ENCODE measurements around the gene SAP130. TPM values are rescaled to one million over a fixed set of nuclear protein-coding genes. Genes with fewer than 3 reads are reported as not detected.

Gene SAP130
- total RNA-seq, 1 experiment from 2014 or later: 45.6 TPM

GRCh38 chr2:127953128-127953718, 74.6 kb downstream of the SAP130 start:
- Mint-ChIP-seq H3K9me3 (no peaks in the 10 kb centered on the region), H3K27ac (no peak overlapping the region), H3K27me3 (ENCODE audit: low read depth) (no peaks in the 10 kb centered on the region), H3K4me1 (no peaks in the 10 kb centered on the region), H3K4me3 (no peak overlapping the region), H3K36me3 (ENCODE audit: insufficient read depth in 1 of 3, low read depth in 3 of 3) (peaks cover 19 to 52% (median 40%) of the 10 kb centered on the region in 3 experiments)
- Histone ChIP-seq H2AK5ac (ENCODE audit: insufficient read length, low read length) (no peak overlapping the region), H2BK15ac (ENCODE audit: low read depth, low read length) (no peak overlapping the region), H3K23ac (ENCODE audit: insufficient read length, low read depth, low read length) (no peak overlapping the region), H3T11ph (ENCODE audit: low read length) (no peak overlapping the region), H3K27ac (ENCODE audit: insufficient read length, low read depth, low read length) (no peak overlapping the region), H2BK20ac (ENCODE audit: low read depth, low read length, poor library complexity, severe bottlenecking) (no peak overlapping the region), H3K4me2 (ENCODE audit: insufficient read depth, insufficient read length, low read length) (no peak overlapping the region), H4K5ac (ENCODE audit: insufficient read length, low read depth, low read length) (no peak overlapping the region), H3K23me2 (ENCODE audit: insufficient read length, low read depth, low read length, poor library complexity, severe bottlenecking) (no peaks in the 10 kb centered on the region), H3K9ac (ENCODE audit: extremely low read depth, insufficient read length, low read length) (no peak overlapping the region), H4K20me1 (ENCODE audit: control insufficient read depth, insufficient read depth, insufficient read length) (no peaks in the 10 kb centered on the region), H3K9me3 (ENCODE audit: control insufficient read depth, low read depth, low read length) (no peaks in the 10 kb centered on the region), H3K79me1 (ENCODE audit: insufficient read depth, low read depth, low read length, poor library complexity, severe bottlenecking) (no peaks in the 10 kb centered on the region), H2BK5ac (ENCODE audit: insufficient read length, low read length) (no peak overlapping the region), H4K91ac (ENCODE audit: insufficient read length, low read depth, low read length) (no peak overlapping the region), H2BK120ac (ENCODE audit: low read depth, low read length, poor library complexity, severe bottlenecking) (no peak overlapping the region), H3K27me3 (ENCODE audit: insufficient read depth, low read length) (no peaks in the 10 kb centered on the region), H2BK12ac (ENCODE audit: insufficient read length, low read depth, low read length) (no peak overlapping the region), H3K14ac (ENCODE audit: insufficient read depth, low read length) (no peak overlapping the region), H3K79me2 (ENCODE audit: insufficient read depth, low read length) (no peaks in the 10 kb centered on the region), H3K4ac (ENCODE audit: low read depth, low read length) (no peak overlapping the region), H2AFZ (ENCODE audit: low read length) (no peak overlapping the region), H3K56ac (ENCODE audit: insufficient read length, low read depth, low read length) (no peak overlapping the region), H3K4me1 (ENCODE audit: insufficient read depth, low read length) (no peaks in the 10 kb centered on the region), H3K18ac (ENCODE audit: insufficient read length, low read depth, low read length) (no peak overlapping the region), H4K8ac (replicated peaks; ENCODE audit: insufficient read length, low read depth, low read length) (no peak overlapping the region)
- DNase-seq: no peak
- WGBS (ENCODE audit: extremely low coverage, insufficient read length, low lambda C conversion rate): no CpG with 5 or more reads among the region's 6 CpGs
- TF ChIP-seq CTCF (conservative IDR thresholded peaks at IDR 0.05): no peak

Data from H9 (cell line).